ENCODE measurements around the gene ARHGEF19.

ARHGEF19 gene

DNA sequence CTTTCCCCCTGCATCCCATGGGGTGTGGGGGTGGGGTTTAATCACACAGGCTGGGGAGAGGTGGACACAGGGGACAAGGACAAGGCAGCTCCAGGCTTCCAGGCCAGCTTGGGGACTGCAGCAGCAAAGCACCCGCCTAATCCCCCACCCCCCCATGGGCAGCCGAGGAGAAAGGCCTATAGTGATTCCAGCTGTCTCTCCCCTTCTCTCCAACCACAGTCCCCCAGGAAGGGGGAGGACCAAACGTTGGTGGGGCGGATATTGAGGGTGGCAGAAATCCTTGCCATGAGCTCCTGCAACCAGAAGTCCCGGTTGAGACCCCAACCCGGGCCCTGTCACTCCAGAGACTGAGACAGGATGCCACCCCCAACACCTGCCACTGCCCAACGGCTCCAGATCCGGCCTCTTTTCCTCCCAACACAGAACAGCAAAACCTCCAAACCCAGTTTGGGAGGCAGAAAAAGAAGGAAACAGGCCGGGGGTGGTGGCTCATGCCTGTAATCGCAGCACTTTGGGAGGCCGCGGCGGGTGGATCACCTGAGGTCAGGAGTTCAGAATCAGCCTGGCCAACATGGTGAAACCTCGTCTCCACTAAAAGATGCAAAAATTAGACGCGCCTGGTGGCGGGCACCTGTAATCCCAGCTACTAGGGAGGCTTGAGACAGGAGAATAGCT is 58.3 kb downstream of the ARHGEF19 start:
- Histone ChIP-seq H3F3A (ENCODE audit: low read depth) (no peaks in the 10 kb centered on the region), H3K9me2 (replicated peaks; ENCODE audit: low read depth, low read length) (no peaks in the 10 kb centered on the region), H3K4me1 (ENCODE audit: insufficient read depth, low read length, poor library complexity, severe bottlenecking) (peaks cover 28% of the 10 kb centered on the region), H3K79me2 (ENCODE audit: insufficient read depth, low read length) (no peaks in the 10 kb centered on the region), H3K9ac (ENCODE audit: low read depth, low read length, poor library complexity, severe bottlenecking) (no peak overlapping the region), H3K4me2 (ENCODE audit: low read depth, low read length, poor library complexity, severe bottlenecking) (no peak overlapping the region), H3K27me3 (ENCODE audit: insufficient read depth, low read length, poor library complexity, severe bottlenecking) (no peaks in the 10 kb centered on the region), H4K20me1 (ENCODE audit: insufficient read depth, low read length, poor library complexity, severe bottlenecking) (no peaks in the 10 kb centered on the region), H2AFZ (ENCODE audit: low read length) (no peak overlapping the region), H3K36me3 (ENCODE audit: insufficient read depth, low read length) (no peaks in the 10 kb centered on the region), H3K4me3 (ENCODE audit: low read length, poor library complexity, severe bottlenecking) (no peak overlapping the region), H3K9me3 (ENCODE audit: insufficient read depth, low read depth, low read length) (no peaks in the 10 kb centered on the region)
- TF ChIP-seq, protein P1, sequence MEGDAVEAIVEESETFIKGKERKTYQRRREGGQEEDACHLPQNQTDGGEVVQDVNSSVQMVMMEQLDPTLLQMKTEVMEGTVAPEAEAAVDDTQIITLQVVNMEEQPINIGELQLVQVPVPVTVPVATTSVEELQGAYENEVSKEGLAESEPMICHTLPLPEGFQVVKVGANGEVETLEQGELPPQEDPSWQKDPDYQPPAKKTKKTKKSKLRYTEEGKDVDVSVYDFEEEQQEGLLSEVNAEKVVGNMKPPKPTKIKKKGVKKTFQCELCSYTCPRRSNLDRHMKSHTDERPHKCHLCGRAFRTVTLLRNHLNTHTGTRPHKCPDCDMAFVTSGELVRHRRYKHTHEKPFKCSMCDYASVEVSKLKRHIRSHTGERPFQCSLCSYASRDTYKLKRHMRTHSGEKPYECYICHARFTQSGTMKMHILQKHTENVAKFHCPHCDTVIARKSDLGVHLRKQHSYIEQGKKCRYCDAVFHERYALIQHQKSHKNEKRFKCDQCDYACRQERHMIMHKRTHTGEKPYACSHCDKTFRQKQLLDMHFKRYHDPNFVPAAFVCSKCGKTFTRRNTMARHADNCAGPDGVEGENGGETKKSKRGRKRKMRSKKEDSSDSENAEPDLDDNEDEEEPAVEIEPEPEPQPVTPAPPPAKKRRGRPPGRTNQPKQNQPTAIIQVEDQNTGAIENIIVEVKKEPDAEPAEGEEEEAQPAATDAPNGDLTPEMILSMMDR (conservative IDR thresholded peaks at IDR 0.05; ENCODE audit: low read length): no peak
- TF ChIP-seq EZH2phosphoT487 (IDR thresholded peaks at IDR 0.05; ENCODE audit: borderline replicate concordance): no peak

DNA sequence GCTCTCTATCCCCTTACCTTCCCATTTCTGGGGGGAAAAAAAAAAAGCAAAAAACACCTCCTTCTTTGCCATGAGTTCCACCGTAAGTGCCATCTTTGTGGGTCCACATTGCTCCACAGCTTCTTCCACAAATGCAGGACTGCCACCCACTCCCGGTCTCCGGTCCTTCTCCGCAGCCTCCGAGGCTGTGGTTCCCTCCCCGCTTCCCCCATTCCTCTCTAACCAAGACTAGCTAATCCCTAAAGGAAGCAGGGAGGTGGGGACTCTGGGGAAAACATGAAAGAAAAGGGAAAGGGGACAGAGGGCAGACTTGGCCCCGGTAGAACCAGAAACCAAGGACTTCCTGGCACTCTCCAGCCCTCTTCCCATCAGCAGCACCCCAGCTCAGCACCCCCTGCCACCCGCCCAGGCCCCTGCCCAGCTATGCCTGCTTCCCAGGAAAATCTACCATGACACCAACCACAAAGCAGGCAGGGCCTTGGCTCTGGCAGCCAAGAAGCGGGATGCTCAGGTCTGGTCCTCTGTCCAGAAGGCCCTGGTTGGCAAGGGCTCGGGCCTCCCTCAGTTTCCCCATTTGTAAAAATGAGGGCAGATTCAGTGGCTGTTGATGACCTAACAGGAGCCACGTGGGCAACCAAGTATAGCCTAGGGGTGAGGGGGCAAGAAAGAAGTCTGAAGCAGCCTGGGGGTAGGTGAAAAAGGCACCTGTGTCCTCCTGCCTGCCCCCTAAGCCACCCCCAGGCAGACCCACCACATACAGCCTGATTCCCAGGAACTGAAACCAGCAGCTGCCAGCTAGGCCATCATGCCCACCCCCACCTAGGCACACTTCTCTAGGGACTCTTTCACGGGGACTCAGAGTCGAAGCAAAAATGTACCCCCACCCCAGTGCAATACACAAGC is 59.1 kb downstream of the ARHGEF19 start:
- no peak overlapping the region for H3K4me2 ChIP-seq (ENCODE audit: low read depth, low read length, poor library complexity, severe bottlenecking)
- peak overlapping the region; percentile 49 for H3K9ac ChIP-seq (ENCODE audit: low read depth, low read length, poor library complexity, severe bottlenecking)
- TF ChIP-seq, protein P1 (conservative IDR thresholded peaks at IDR 0.05; ENCODE audit: low read length): no peak
- TF ChIP-seq EZH2phosphoT487 (IDR thresholded peaks at IDR 0.05; ENCODE audit: borderline replicate concordance): no peak
- H3K4me1 ChIP-seq (ENCODE audit: insufficient read depth, low read length, poor library complexity, severe bottlenecking): peaks cover 28% of the 10 kb centered on the region
- no peaks in the 10 kb centered on the region for H3K9me2 ChIP-seq (replicated peaks; ENCODE audit: low read depth, low read length)
- H4K20me1 ChIP-seq (ENCODE audit: insufficient read depth, low read length, poor library complexity, severe bottlenecking): no peaks in the 10 kb centered on the region
- H2AFZ ChIP-seq (ENCODE audit: low read length): no peak overlapping the region
- H3K27me3 ChIP-seq (ENCODE audit: insufficient read depth, low read length, poor library complexity, severe bottlenecking): no peaks in the 10 kb centered on the region
- no peaks in the 10 kb centered on the region for H3K9me3 ChIP-seq (ENCODE audit: insufficient read depth, low read depth, low read length)
- H3K4me3 ChIP-seq (ENCODE audit: low read length, poor library complexity, severe bottlenecking): no peak overlapping the region
- H3K36me3 ChIP-seq (ENCODE audit: insufficient read depth, low read length): no peaks in the 10 kb centered on the region
- H3F3A ChIP-seq (ENCODE audit: low read depth): no peaks in the 10 kb centered on the region
- no peaks in the 10 kb centered on the region for H3K79me2 ChIP-seq (ENCODE audit: insufficient read depth, low read length)

DNA sequence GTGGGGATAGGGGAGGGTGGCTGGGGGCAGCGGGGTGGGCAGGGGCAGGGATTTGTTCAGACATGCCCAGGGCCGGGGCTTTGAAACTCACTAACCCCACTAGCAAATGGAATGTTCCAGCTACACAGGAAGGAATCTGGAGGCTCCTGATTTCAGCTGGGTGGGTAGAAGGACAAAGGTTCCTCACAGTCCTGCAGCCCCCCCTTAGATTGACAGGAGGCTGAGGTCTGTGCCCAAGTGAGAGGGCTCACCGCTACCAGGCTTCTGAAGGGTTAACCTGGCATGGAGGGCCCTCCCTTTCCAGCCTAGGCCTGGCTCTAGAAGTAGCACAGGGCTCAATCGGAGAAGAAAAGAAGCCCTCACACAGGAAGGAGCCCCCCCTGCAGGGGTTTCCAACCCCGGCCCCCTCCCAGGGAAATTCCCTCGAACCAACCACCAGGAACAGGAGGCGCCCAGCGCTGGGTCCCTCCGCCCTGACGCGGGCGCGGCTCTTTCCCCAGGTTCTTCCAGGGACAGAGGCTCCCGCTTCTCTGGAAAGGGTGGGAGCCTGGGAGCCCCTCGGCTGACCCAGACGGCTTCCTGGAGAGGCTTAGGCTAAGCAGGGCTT is 59.9 kb downstream of the ARHGEF19 start:
- H3K4me3 ChIP-seq (ENCODE audit: low read length, poor library complexity, severe bottlenecking): no peak overlapping the region
- H2AFZ ChIP-seq (ENCODE audit: low read length): no peak overlapping the region
- peaks cover 23% of the 10 kb centered on the region for H3K4me1 ChIP-seq (ENCODE audit: insufficient read depth, low read length, poor library complexity, severe bottlenecking)
- no peaks in the 10 kb centered on the region for H4K20me1 ChIP-seq (ENCODE audit: insufficient read depth, low read length, poor library complexity, severe bottlenecking)
- no peaks in the 10 kb centered on the region for H3K9me2 ChIP-seq (replicated peaks; ENCODE audit: low read depth, low read length)
- H3K36me3 ChIP-seq (ENCODE audit: insufficient read depth, low read length): no peaks in the 10 kb centered on the region
- H3K79me2 ChIP-seq (ENCODE audit: insufficient read depth, low read length): no peaks in the 10 kb centered on the region
- H3K9me3 ChIP-seq (ENCODE audit: insufficient read depth, low read depth, low read length): no peaks in the 10 kb centered on the region
- peak overlapping the region; percentile 49 for H3K9ac ChIP-seq (ENCODE audit: low read depth, low read length, poor library complexity, severe bottlenecking)
- TF ChIP-seq, protein P1 (conservative IDR thresholded peaks at IDR 0.05; ENCODE audit: low read length): no peak
- TF ChIP-seq EZH2phosphoT487 (IDR thresholded peaks at IDR 0.05; ENCODE audit: borderline replicate concordance): no peak
- H3F3A ChIP-seq (ENCODE audit: low read depth): no peaks in the 10 kb centered on the region
- H3K27me3 ChIP-seq (ENCODE audit: insufficient read depth, low read length, poor library complexity, severe bottlenecking): no peaks in the 10 kb centered on the region
- H3K4me2 ChIP-seq (ENCODE audit: low read depth, low read length, poor library complexity, severe bottlenecking): no peak overlapping the region
